ENCODE data around the gene ADAMTSL2. TPM values are rescaled to one million over a fixed set of nuclear protein-coding genes. Genes with fewer than 3 reads are reported as not detected.

ADAMTSL2 gene
- total RNA-seq, 3 donors from 2014 or later (not counting 1 experiment from before 2014, with no cell fraction given): not detected

DNA sequence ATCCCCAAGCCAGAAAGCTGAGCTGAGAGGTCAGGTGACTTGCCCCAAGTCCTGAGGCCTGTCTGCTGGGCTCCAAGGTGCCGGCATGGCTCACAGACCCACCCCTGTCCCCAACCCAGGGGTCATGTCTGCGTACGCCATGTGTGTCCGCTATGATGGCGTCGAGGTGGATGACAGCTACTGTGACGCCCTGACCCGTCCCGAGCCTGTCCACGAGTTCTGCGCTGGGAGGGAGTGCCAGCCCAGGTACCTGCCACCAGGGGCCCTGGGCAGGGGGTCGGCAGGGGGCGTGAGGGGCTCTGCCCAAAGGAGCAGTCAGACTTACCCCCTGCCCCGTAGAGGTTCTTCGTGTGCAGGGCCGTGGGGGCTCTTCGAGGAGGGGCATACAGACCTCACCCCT is 32.3 kb downstream of the ADAMTSL2 start:
- Mint-ChIP-seq H3K9me3 (no peaks in the 10 kb centered on the region), H3K4me3 (no peak overlapping the region), H3K4me1 (peaks cover 0 to 6% of the 10 kb centered on the region in 2 donors), H3K27ac (no peak overlapping the region), H3K27me3 (ENCODE audit: low read depth in 2 of 2) (peaks cover 0 to 7% of the 10 kb centered on the region in 2 donors), H3K36me3 (no peaks in the 10 kb centered on the region)
- no peak overlapping the region for H3K4me3 ChIP-seq (ENCODE audit: low read length)
- no peaks in the 10 kb centered on the region for H3K9me3 ChIP-seq (ENCODE audit: control insufficient read depth, insufficient read depth, low read length)
- peaks cover 1% of the 10 kb centered on the region for H3K27me3 ChIP-seq (ENCODE audit: control insufficient read depth, insufficient read depth, low read length)
- DNase-seq (no peak), ATAC-seq (no peak)
- no peak for TF ChIP-seq CTCF (IDR thresholded peaks at IDR 0.05)
- H3K27ac ChIP-seq (ENCODE audit: low read length): no peak overlapping the region
- WGBS (ENCODE audit: insufficient coverage): 94% methylated on average over 17 of the region's 17 CpGs
- H3K4me1 ChIP-seq (ENCODE audit: control insufficient read depth, insufficient read depth, low read length): peaks cover 7% of the 10 kb centered on the region
- no peaks in the 10 kb centered on the region for H3K36me3 ChIP-seq (ENCODE audit: control insufficient read depth, insufficient read depth, low read length)
- intact Hi-C loops (cut with micrococcal nuclease): no loop called here

DNA sequence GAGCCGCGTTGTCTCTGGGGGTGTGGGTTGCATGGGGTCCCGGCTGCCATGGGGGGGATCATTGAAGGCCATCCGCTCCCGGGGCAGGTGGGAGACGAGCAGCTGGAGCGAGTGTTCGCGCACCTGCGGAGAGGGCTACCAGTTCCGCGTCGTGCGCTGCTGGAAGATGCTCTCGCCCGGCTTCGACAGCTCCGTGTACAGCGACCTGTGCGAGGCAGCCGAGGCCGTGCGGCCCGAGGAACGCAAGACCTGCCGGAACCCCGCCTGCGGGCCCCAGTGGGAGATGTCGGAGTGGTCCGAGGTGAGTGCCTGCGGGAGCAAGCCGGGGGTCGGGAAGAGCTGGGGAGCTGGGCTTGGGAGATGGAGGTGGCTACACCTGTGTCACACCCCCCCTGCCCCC is 33.7 kb downstream of the ADAMTSL2 start:
- Mint-ChIP-seq H3K4me1 (peaks cover 0 to 6% of the 10 kb centered on the region in 2 donors), H3K4me3 (no peak overlapping the region), H3K27me3 (ENCODE audit: low read depth in 2 of 2) (peaks cover 0 to 7% of the 10 kb centered on the region in 2 donors), H3K27ac (no peak overlapping the region), H3K9me3 (no peaks in the 10 kb centered on the region), H3K36me3 (no peaks in the 10 kb centered on the region)
- Histone ChIP-seq H3K27ac (ENCODE audit: low read length) (no peak overlapping the region), H3K4me3 (ENCODE audit: low read length) (no peak overlapping the region), H3K9me3 (ENCODE audit: control insufficient read depth, insufficient read depth, low read length) (no peaks in the 10 kb centered on the region), H3K4me1 (ENCODE audit: control insufficient read depth, insufficient read depth, low read length) (peaks cover 4% of the 10 kb centered on the region), H3K27me3 (ENCODE audit: control insufficient read depth, insufficient read depth, low read length) (no peaks in the 10 kb centered on the region), H3K36me3 (ENCODE audit: control insufficient read depth, insufficient read depth, low read length) (no peaks in the 10 kb centered on the region)
- TF ChIP-seq CTCF (IDR thresholded peaks at IDR 0.05): no peak
- intact Hi-C loops (cut with micrococcal nuclease): no loop called here
- DNase-seq (no peak), ATAC-seq (no peak)
- WGBS (ENCODE audit: insufficient coverage): 94% methylated on average over 33 of the region's 33 CpGs

- H3K9me3 ChIP-seq (ENCODE audit: control insufficient read depth, insufficient read depth, low read length): no peaks in the 10 kb centered on the region
- Mint-ChIP-seq H3K4me1 (no peaks in the 10 kb centered on the region), H3K9me3 (no peaks in the 10 kb centered on the region), H3K36me3 (no peaks in the 10 kb centered on the region), H3K27ac (no peak overlapping the region), H3K27me3 (ENCODE audit: low read depth in 2 of 2) (peaks cover 0 to 7% of the 10 kb centered on the region in 2 donors), H3K4me3 (no peak overlapping the region)
- H3K36me3 ChIP-seq (ENCODE audit: control insufficient read depth, insufficient read depth, low read length): no peaks in the 10 kb centered on the region
- ATAC-seq (no peak), DNase-seq (no peak)
- H3K27me3 ChIP-seq (ENCODE audit: control insufficient read depth, insufficient read depth, low read length): no peaks in the 10 kb centered on the region
- no peak for TF ChIP-seq CTCF (IDR thresholded peaks at IDR 0.05)
- intact Hi-C loops (cut with micrococcal nuclease): no loop called here
- WGBS (ENCODE audit: insufficient coverage): 88% methylated on average over 14 of the region's 14 CpGs
- no peaks in the 10 kb centered on the region for H3K4me1 ChIP-seq (ENCODE audit: control insufficient read depth, insufficient read depth, low read length)
- H3K4me3 ChIP-seq (ENCODE audit: low read length): no peak overlapping the region
- no peak overlapping the region for H3K27ac ChIP-seq (ENCODE audit: low read length)
These were observed 34.7 kb downstream of the ADAMTSL2 start for GRCh38 chr9:133569121-133569785.

All from natural killer cell (primary cell).